ENCODE data around the gene C11orf24. TPM values are rescaled to one million over a fixed set of nuclear protein-coding genes. Genes with fewer than 3 reads are reported as not detected.

C11orf24 gene
- total RNA-seq, 1 experiment from 2014 or later = 52.3 TPM

GRCh38 chr11:68297812-68298658 lies 26.3 kb upstream of the C11orf24 start:
- POLR2A ChIA-PET (ENCODE audit: low non-redundant PET) = no interaction called here
- CTCF ChIA-PET = interaction anchor here (0.6 to 2.0 kb wide), 2 partner anchors 21 to 41 kb away, joined by 5 to 7 read pairs; no protein-coding TSS in a partner anchor
- DNase-seq (ENCODE audit: low spot score) = peak; percentile 83

GRCh38 chr11:68297494-68297811 lies 25.7 kb upstream of the C11orf24 start:
- H3K27me3 ChIP-seq (replicated peaks; ENCODE audit: insufficient read depth, low read depth, low read length, poor library complexity) = no peaks in the 10 kb centered on the region
- no peak overlapping the region for H3K27ac ChIP-seq (ENCODE audit: low read depth, low read length, poor library complexity, severe bottlenecking)
- H3K4me3 ChIP-seq (ENCODE audit: low read depth, low read length, poor library complexity, severe bottlenecking) = no peak overlapping the region
- intact Hi-C loops (cut with micrococcal nuclease; ENCODE audit: unreplicated experiment) = loop anchor here (1.0 to 2.0 kb wide), 2 partner anchors 27 to 40 kb away; partner anchors contain the start of gene C11orf24
- H3K9me3 ChIP-seq (ENCODE audit: low read depth, low read length, poor library complexity, severe bottlenecking) = no peaks in the 10 kb centered on the region
- DNase-seq (ENCODE audit: low spot score) = no peak
- no peaks in the 10 kb centered on the region for H3K4me1 ChIP-seq (ENCODE audit: insufficient read depth, low read length, poor library complexity, severe bottlenecking)
- ChIA-PET POLR2A (ENCODE audit: low non-redundant PET) (no interaction called here), CTCF (interaction anchor here (2.0 kb wide), 1 partner anchor 40 kb away, joined by 7 read pairs; no protein-coding TSS in a partner anchor)
- TF ChIP-seq CTCF (conservative IDR thresholded peaks at IDR 0.05; ENCODE audit: low read depth, low read length) (no peak), EZH2 (IDR thresholded peaks at IDR 0.05; ENCODE audit: borderline replicate concordance, low read depth, low read length, poor library complexity, severe bottlenecking) (no peak)
- no TSS peak for BruUV-seq (replicated peaks)
- H3K36me3 ChIP-seq (ENCODE audit: insufficient read depth, low read length, poor library complexity, severe bottlenecking) = no peaks in the 10 kb centered on the region

More at GRCh38 chr11:68297812-68298658, 26.3 kb upstream of the C11orf24 start:
- TF ChIP-seq CTCF (conservative IDR thresholded peaks at IDR 0.05; ENCODE audit: low read depth, low read length) (peak; percentile 100), EZH2 (IDR thresholded peaks at IDR 0.05; ENCODE audit: borderline replicate concordance, low read depth, low read length, poor library complexity, severe bottlenecking) (no peak)
- H3K4me3 ChIP-seq (ENCODE audit: low read depth, low read length, poor library complexity, severe bottlenecking) = no peak overlapping the region
- intact Hi-C loops (cut with micrococcal nuclease; ENCODE audit: unreplicated experiment) = loop anchor here (1.0 to 2.0 kb wide), 2 partner anchors 27 to 41 kb away; partner anchors contain the start of gene C11orf24
- H3K27me3 ChIP-seq (replicated peaks; ENCODE audit: insufficient read depth, low read depth, low read length, poor library complexity) = no peaks in the 10 kb centered on the region
- H3K4me1 ChIP-seq (ENCODE audit: insufficient read depth, low read length, poor library complexity, severe bottlenecking) = no peaks in the 10 kb centered on the region
- no peaks in the 10 kb centered on the region for H3K36me3 ChIP-seq (ENCODE audit: insufficient read depth, low read length, poor library complexity, severe bottlenecking)
- H3K27ac ChIP-seq (ENCODE audit: low read depth, low read length, poor library complexity, severe bottlenecking) = no peak overlapping the region
- H3K9me3 ChIP-seq (ENCODE audit: low read depth, low read length, poor library complexity, severe bottlenecking) = no peaks in the 10 kb centered on the region
- no TSS peak for BruUV-seq (replicated peaks)

- no TSS peak for BruUV-seq (replicated peaks)
- no peak for DNase-seq (ENCODE audit: low spot score)
- CTCF ChIA-PET = interaction anchor here (0.6 to 1.5 kb wide), 2 partner anchors 60 to 88 kb away, joined by 4 to 5 read pairs; no protein-coding TSS in a partner anchor
- H3K4me3 ChIP-seq (ENCODE audit: low read depth, low read length, poor library complexity, severe bottlenecking) = no peak overlapping the region
- H3K4me1 ChIP-seq (ENCODE audit: insufficient read depth, low read length, poor library complexity, severe bottlenecking) = no peaks in the 10 kb centered on the region
- TF ChIP-seq EZH2 (IDR thresholded peaks at IDR 0.05; ENCODE audit: borderline replicate concordance, low read depth, low read length, poor library complexity, severe bottlenecking) (no peak), CTCF (conservative IDR thresholded peaks at IDR 0.05; ENCODE audit: low read depth, low read length) (no peak)
- H3K27ac ChIP-seq (ENCODE audit: low read depth, low read length, poor library complexity, severe bottlenecking) = no peak overlapping the region
- H3K9me3 ChIP-seq (ENCODE audit: low read depth, low read length, poor library complexity, severe bottlenecking) = no peaks in the 10 kb centered on the region
- H3K36me3 ChIP-seq (ENCODE audit: insufficient read depth, low read length, poor library complexity, severe bottlenecking) = no peaks in the 10 kb centered on the region
- POLR2A ChIA-PET (ENCODE audit: low non-redundant PET) = no interaction called here
- intact Hi-C loops (cut with micrococcal nuclease; ENCODE audit: unreplicated experiment) = loop anchor here (1.0 to 2.0 kb wide), 2 partner anchors 26 to 40 kb away; partner anchors contain the start of gene C11orf24
- H3K27me3 ChIP-seq (replicated peaks; ENCODE audit: insufficient read depth, low read depth, low read length, poor library complexity) = no peaks in the 10 kb centered on the region
These were observed 25.2 kb upstream of the C11orf24 start for GRCh38 chr11:68297052-68297378.

Measured in A673 (cell line).